CD14-positive monocyte (primary cell): ENCODE data around the gene TNIK. TPM values are rescaled to one million over a fixed set of nuclear protein-coding genes. Genes with fewer than 3 reads are reported as not detected.

ENCODE experiments used
- DNase-seq, 3 donors: peaks; one replicate each; pipeline ENCODE4 v3.0.0-alpha.2; 2011 to 2022
- H2AFZ ChIP-seq: 2 replicates; pipeline ENCODE4 v1.6.0; 2012; ENCODE audit warnings: mild to moderate bottlenecking, low read depth, low read length, inconsistent platforms; ENCODE audit not compliant: insufficient read depth, poor library complexity, severe bottlenecking
- H3K27ac ChIP-seq, 2 donors: 1 replicate in 1 of 2; 2 replicates in 1 of 2; pipeline ENCODE4 v1.5.1; 2012 to 2013; ENCODE audit warnings: low read length in 2 of 2, control low read depth in 1 of 2, inconsistent platforms in 1 of 2, low read depth in 1 of 2, mild to moderate bottlenecking in 1 of 2
- H3K27me3 ChIP-seq, 2 donors: one replicate each; pipeline versions ENCODE4 v1.6.0 to v1.6.1; 2011 to 2013; ENCODE audit warnings: low read length in 2 of 2; ENCODE audit not compliant: control insufficient read depth in 2 of 2, insufficient read depth in 2 of 2
- H3K36me3 ChIP-seq, 2 donors: replicated peaks in 1 of 2; 1 replicate in 1 of 2; 2 replicates in 1 of 2; pipeline versions ENCODE4 v1.5.1 to v1.6.1; 2012 to 2013; ENCODE audit warnings: low read length in 2 of 2, control low read depth in 1 of 2, inconsistent platforms in 1 of 2, mild to moderate bottlenecking in 1 of 2; ENCODE audit not compliant: insufficient read depth in 2 of 2, control insufficient read depth in 1 of 2
- H3K4me1 ChIP-seq, 2 donors: 1 replicate in 1 of 2; 2 replicates in 1 of 2; pipeline versions ENCODE4 v1.5.1 to v1.6.1; 2012 to 2013; ENCODE audit warnings: low read length in 2 of 2, control low read depth in 1 of 2, inconsistent platforms in 1 of 2, mild to moderate bottlenecking in 1 of 2, moderate library complexity in 1 of 2; ENCODE audit not compliant: insufficient read depth in 2 of 2, control insufficient read depth in 1 of 2
- H3K4me2 ChIP-seq: replicated peaks from 2 replicates; pipeline ENCODE3; 2012; ENCODE audit warnings: low read length, moderate library complexity, mild to moderate bottlenecking; ENCODE audit not compliant: poor library complexity, severe bottlenecking; ENCODE audit errors: extremely low read depth
- H3K4me3 ChIP-seq, 3 experiments: fragments of 200-600 bp in 1 of 3; sonication (generic) in 1 of 3; replicated peaks in 1 of 3; 1 replicate in 2 of 3; 2 replicates in 1 of 3; pipeline ENCODE4 v1.5.1; 2011 to 2013; ENCODE audit warnings: low read length in 3 of 3, mild to moderate bottlenecking in 3 of 3, control low read depth in 2 of 3, low read depth in 2 of 3, inconsistent platforms in 1 of 3, moderate library complexity in 1 of 3
- H3K79me2 ChIP-seq: 2 replicates; pipeline ENCODE4 v1.6.0; 2012; ENCODE audit warnings: mild to moderate bottlenecking, control low read depth, inconsistent platforms, low read length, moderate library complexity; ENCODE audit not compliant: insufficient read depth
- H3K9ac ChIP-seq: 2 replicates; pipeline ENCODE4 v1.6.0; 2017; ENCODE audit warnings: low read length, mild to moderate bottlenecking; ENCODE audit not compliant: insufficient read depth, poor library complexity, severe bottlenecking
- H3K9me3 ChIP-seq, 2 donors: replicated peaks in 1 of 2; 1 replicate in 1 of 2; 2 replicates in 1 of 2; pipeline versions ENCODE4 v1.5.1 to v1.6.1; 2012 to 2013; ENCODE audit warnings: low read length in 2 of 2, control low read depth in 1 of 2; ENCODE audit not compliant: control insufficient read depth in 1 of 2, insufficient read depth in 1 of 2
- H4K20me1 ChIP-seq: 2 replicates; pipeline ENCODE4 v1.6.0; 2012; ENCODE audit warnings: mild to moderate bottlenecking, low read length, control low read depth, moderate library complexity; ENCODE audit not compliant: insufficient read depth
- H3K27ac Mint-ChIP-seq, 7 donors: one replicate each; pipeline ENCODE4 v1.8.0; 2020; ENCODE audit warnings: mild to moderate bottlenecking in 7 of 7, mixed read lengths in 7 of 7, moderate library complexity in 6 of 7, inconsistent platforms in 2 of 7
- H3K27me3 Mint-ChIP-seq, 3 donors: one replicate each; pipeline ENCODE4 v1.8.0; 2021 to 2022; ENCODE audit warnings: low read depth in 3 of 3, mild to moderate bottlenecking in 3 of 3, mixed read lengths in 3 of 3, moderate library complexity in 3 of 3, inconsistent platforms in 1 of 3
- H3K36me3 Mint-ChIP-seq, 2 donors: one replicate each; pipeline ENCODE4 v1.8.0; 2020; ENCODE audit warnings: mixed read lengths in 2 of 2, inconsistent platforms in 1 of 2, mild to moderate bottlenecking in 1 of 2
- H3K4me1 Mint-ChIP-seq: one replicate; pipeline ENCODE4 v1.8.0; 2020; ENCODE audit warnings: mild to moderate bottlenecking, mixed read lengths
- H3K4me3 Mint-ChIP-seq, 2 donors: one replicate each; pipeline ENCODE4 v1.8.0; 2020; ENCODE audit warnings: mild to moderate bottlenecking in 2 of 2, mixed read lengths in 2 of 2, moderate library complexity in 1 of 2
- H3K9me3 Mint-ChIP-seq, 7 donors: one replicate each; pipeline ENCODE4 v1.8.0; 2020 to 2022; ENCODE audit warnings: mixed read lengths in 7 of 7, mild to moderate bottlenecking in 6 of 7, moderate library complexity in 6 of 7, inconsistent platforms in 2 of 7
- CTCF ChIP-seq: fragments of 200-600 bp; IDR thresholded peaks from one replicate; pipeline ENCODE4 v1.8.0; 2022; ENCODE audit warnings: antibody characterized with exemption, mild to moderate bottlenecking
- WGBS: methylation state at CpG from one replicate; pipeline ENCODE4 v1.1.5; 2013; ENCODE audit warnings: missing lambda C conversion rate; ENCODE audit not compliant: insufficient coverage; 5-methylcytosine and 5-hydroxymethylcytosine counted together
- intact Hi-C, 2 donors: fragments of 100-400 bp; cut with micrococcal nuclease; formaldehyde crosslinking; loops; one replicate each; pipeline versions ENCODE4 v1.15.0 to v1.15.1; 2023
- polyA plus RNA-seq, 3 donors: library from polyadenylated mRNA; depleted of rRNA in 1 of 3; unstranded in 2 of 3; stranded (reverse) in 1 of 3; fragments of 300-500 nt in 2 of 3; fragments of >200 nt in 1 of 3; fragmentation: Illumina TruSeq in 2 of 3; gene quantifications; 1 replicate in 2 of 3; 2 replicates in 1 of 3; pipeline ENCODE4 v1.2.3, GENCODE V29; 2012 to 2021

The TNIK gene
- polyA plus RNA-seq, 3 donors, result 0.36 to 1.8 (median 0.75) TPM

GRCh38 chr3:171133337-171133736 is 326.9 kb downstream of the TNIK start:
- Mint-ChIP-seq H3K36me3 (no peaks in the 10 kb centered on the region), H3K4me1 (peaks cover 4% of the 10 kb centered on the region), H3K4me3 (no peak overlapping the region), H3K27me3 (peaks cover 0 to 5% (median 4%) of the 10 kb centered on the region in 3 donors), H3K9me3 (peaks cover 0 to 5% (median 1%) of the 10 kb centered on the region in 7 donors), H3K27ac (no peak overlapping the region)
- Histone ChIP-seq H4K20me1 (no peaks in the 10 kb centered on the region), H3K27ac (no peak overlapping the region), H3K9me3 (no peaks in the 10 kb centered on the region), H3K9ac (no peak overlapping the region), H3K36me3 (no peaks in the 10 kb centered on the region), H3K79me2 (no peaks in the 10 kb centered on the region), H3K27me3 (no peaks in the 10 kb centered on the region), H3K4me3 (no peak overlapping the region), H2AFZ (no peak overlapping the region), H3K4me1 (peaks cover 0 to 3% of the 10 kb centered on the region in 2 donors), H3K4me2 (no peak overlapping the region)
- DNase-seq, result no peak
- WGBS, result 80% methylated on average over 1 of the region's 5 CpGs
- intact Hi-C loops, result no loop called here
- no peak for TF ChIP-seq CTCF

DNA sequence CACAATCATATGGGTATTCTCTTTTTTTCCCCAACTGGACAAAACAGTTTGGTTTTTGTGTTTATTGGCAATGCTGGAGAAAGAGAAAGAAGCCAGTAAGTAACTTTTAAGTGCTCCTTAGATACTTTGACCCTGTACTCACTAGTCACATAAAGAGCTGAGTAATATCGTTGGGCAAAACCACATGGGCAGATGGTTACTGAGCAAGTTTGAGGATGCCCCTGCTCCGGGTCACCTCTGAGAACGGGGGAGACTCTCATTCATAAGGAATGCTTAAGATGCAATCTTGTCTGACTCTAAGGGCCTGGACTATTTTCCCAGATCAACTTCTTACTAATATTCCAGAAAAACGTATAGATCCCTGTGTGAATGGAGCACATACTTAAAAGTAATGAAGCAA is 327.3 kb downstream of the TNIK start:
- Histone ChIP-seq H3K9me3 (no peaks in the 10 kb centered on the region), H3K27ac (no peak overlapping the region), H4K20me1 (no peaks in the 10 kb centered on the region), H3K79me2 (no peaks in the 10 kb centered on the region), H3K36me3 (no peaks in the 10 kb centered on the region), H3K27me3 (no peaks in the 10 kb centered on the region), H3K4me3 (no peak overlapping the region), H2AFZ (no peak overlapping the region), H3K4me1 (peaks cover 0 to 3% of the 10 kb centered on the region in 2 donors), H3K4me2 (no peak overlapping the region), H3K9ac (no peak overlapping the region)
- Mint-ChIP-seq H3K36me3 (no peaks in the 10 kb centered on the region), H3K4me1 (peaks cover 4% of the 10 kb centered on the region), H3K27ac (no peak overlapping the region), H3K27me3 (peaks cover 0 to 5% (median 4%) of the 10 kb centered on the region in 3 donors), H3K4me3 (no peak overlapping the region), H3K9me3 (peaks cover 0 to 5% (median 1%) of the 10 kb centered on the region in 7 donors)
- intact Hi-C loops, result no loop called here
- no peak for TF ChIP-seq CTCF
- 80% methylated on average over 1 of the region's 4 CpGs for WGBS
- no peak for DNase-seq
